Brain microvascular endothelial cell (primary cell): Measurements from ENCODE around the gene PDE8A.

Experiments
- DNase-seq: peaks from one replicate; pipeline ENCODE4 v3.0.0-alpha.2; 2020
- H3K27ac ChIP-seq: fragments of 250-450 bp; sonication (Bioruptor Pico); 2 replicates; pipeline ENCODE4 v1.5.1; 2020; ENCODE audit warnings: mild to moderate bottlenecking, moderate library complexity
- H3K27me3 ChIP-seq: fragments of 250-450 bp; sonication (Bioruptor Pico); replicated peaks from 2 replicates; pipeline ENCODE4 v1.5.1; 2020; ENCODE audit warnings: mild to moderate bottlenecking
- H3K36me3 ChIP-seq: fragments of 250-450 bp; sonication (Bioruptor Pico); replicated peaks from 2 replicates; pipeline ENCODE4 v1.5.1; 2020; ENCODE audit warnings: mild to moderate bottlenecking
- H3K4me3 ChIP-seq: 2 replicates; pipeline ENCODE4 v1.5.1; 2011; ENCODE audit warnings: low read depth, mild to moderate bottlenecking, control low read depth, low read length, moderate library complexity
- CTCF ChIP-seq: IDR thresholded peaks from 2 replicates; pipeline ENCODE4 v1.5.1; 2011; ENCODE audit warnings: low read depth, mild to moderate bottlenecking, moderate library complexity, low read length, control low read depth, inconsistent platforms; ENCODE audit errors: missing control alignments
- in situ Hi-C: cut with HindIII; loops from 2 replicates; pipeline ENCODE4 v1.10.0; 2017; ENCODE audit warnings: low sequenced_read_pairs, low pct_ligation_motif_present

The PDE8A gene

GRCh38 chr15:85026304-85027032 lies 44.8 kb downstream of the PDE8A start:
- no peak overlapping the region for H3K4me3 ChIP-seq
- DNase-seq, result no peak
- no peaks in the 10 kb centered on the region for H3K27me3 ChIP-seq
- no peak for TF ChIP-seq CTCF
- H3K27ac ChIP-seq, result no peak overlapping the region
- no peaks in the 10 kb centered on the region for H3K36me3 ChIP-seq
- in situ Hi-C loops, result no loop called here

GRCh38 chr15:85027033-85027380 lies 45.4 kb downstream of the PDE8A start:
- no peaks in the 10 kb centered on the region for H3K36me3 ChIP-seq
- TF ChIP-seq CTCF, result no peak
- in situ Hi-C loops, result no loop called here
- no peak overlapping the region for H3K4me3 ChIP-seq
- no peak overlapping the region for H3K27ac ChIP-seq
- no peaks in the 10 kb centered on the region for H3K27me3 ChIP-seq
- no peak for DNase-seq

DNA sequence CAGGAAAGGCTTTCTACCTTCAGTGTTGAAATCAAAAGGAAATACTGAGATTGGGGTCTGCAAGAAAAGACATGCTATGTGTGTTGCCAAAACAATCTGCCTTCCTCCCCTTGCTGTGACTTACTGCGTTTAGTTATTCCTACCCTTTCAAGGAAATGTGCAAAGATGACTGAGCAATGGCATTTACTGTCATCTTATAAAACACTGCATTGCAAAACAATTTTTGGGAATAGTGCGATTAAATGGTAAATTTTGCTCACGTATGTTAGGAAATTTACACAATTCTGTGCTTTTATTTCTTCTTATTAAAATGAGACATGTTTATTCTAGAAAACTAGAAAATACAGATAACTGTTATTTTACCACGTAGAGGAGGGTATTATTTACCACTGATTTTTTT lies 45.8 kb downstream of the PDE8A start:
- no peak for TF ChIP-seq CTCF
- Histone ChIP-seq H3K27ac (no peak overlapping the region), H3K27me3 (no peaks in the 10 kb centered on the region), H3K36me3 (no peaks in the 10 kb centered on the region), H3K4me3 (no peak overlapping the region)
- DNase-seq, result no peak
- in situ Hi-C loops, result no loop called here

DNA sequence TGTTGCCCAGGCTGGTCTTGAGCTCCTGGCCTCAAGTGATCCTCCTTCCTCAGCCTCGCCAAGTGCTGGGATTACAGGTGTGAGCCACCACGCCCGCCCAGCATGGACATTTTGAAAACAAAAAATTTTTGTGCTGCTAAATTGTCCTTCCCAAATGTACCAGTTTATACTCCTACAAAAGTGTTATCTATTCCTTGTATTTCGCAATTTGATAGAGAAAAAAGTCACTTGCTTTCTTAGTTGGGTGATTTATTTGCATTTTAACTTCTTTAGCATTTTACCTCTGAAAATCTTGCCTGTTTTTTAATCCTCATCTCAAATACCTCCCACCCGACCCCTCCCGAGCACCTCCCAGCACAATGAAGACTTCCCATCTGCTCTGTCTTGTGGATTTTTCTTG lies 46.8 kb downstream of the PDE8A start:
- in situ Hi-C loops, result no loop called here

DNA sequence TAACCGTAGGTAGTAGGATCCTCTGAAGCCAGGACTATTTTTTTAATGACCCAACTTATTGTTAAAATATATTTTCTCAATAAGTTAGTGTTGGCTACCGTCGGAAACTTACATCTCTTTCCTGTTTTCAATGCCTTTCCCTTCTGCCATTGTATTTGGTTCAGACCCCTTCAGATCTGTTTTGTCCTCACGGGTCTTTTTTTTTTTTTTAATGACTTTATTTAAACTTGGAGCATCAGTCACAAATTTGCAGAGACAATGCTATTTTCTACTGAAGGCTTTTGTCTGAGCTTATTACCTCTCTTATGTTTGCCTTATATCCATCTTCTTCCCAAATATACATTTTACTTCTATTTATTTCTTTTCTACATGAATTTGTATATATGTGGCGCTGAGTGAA lies 47.6 kb downstream of the PDE8A start:
- TF ChIP-seq CTCF, result no peak

More for the DNA sequence above, 46.8 kb downstream of the PDE8A start:
- no peak overlapping the region for H3K27ac ChIP-seq
- no peak overlapping the region for H3K4me3 ChIP-seq
- no peak for DNase-seq
- no peak for TF ChIP-seq CTCF
- H3K27me3 ChIP-seq, result no peaks in the 10 kb centered on the region
- no peaks in the 10 kb centered on the region for H3K36me3 ChIP-seq

GRCh38 chr15:85030301-85030929 lies 48.8 kb downstream of the PDE8A start:
- H3K27me3 ChIP-seq, result no peaks in the 10 kb centered on the region
- peak overlapping the region; percentile 38 for H3K27ac ChIP-seq
- no peak for TF ChIP-seq CTCF
- peak; percentile 57 for DNase-seq
- in situ Hi-C loops, result no loop called here
- no peaks in the 10 kb centered on the region for H3K36me3 ChIP-seq
- H3K4me3 ChIP-seq, result no peak overlapping the region

More for the DNA sequence above, 47.6 kb downstream of the PDE8A start:
- H3K36me3 ChIP-seq, result no peaks in the 10 kb centered on the region
- H3K27ac ChIP-seq, result no peak overlapping the region
- DNase-seq, result no peak
- no peaks in the 10 kb centered on the region for H3K27me3 ChIP-seq
- H3K4me3 ChIP-seq, result no peak overlapping the region
- in situ Hi-C loops, result no loop called here
